Liver (tissue), 9 donors: Measurements from ENCODE around the gene USP47. TPM values are rescaled to one million over a fixed set of nuclear protein-coding genes. Genes with fewer than 3 reads are reported as not detected.

Experiments
- DNase-seq: peaks from one replicate; pipeline ENCODE4 v3.0.0-alpha.2; 2017; ENCODE audit warnings: low spot score
- H3K27ac ChIP-seq, 2 donors: one replicate each; pipeline ENCODE4 v1.7.0; 2013; ENCODE audit warnings: inconsistent platforms in 2 of 2, low read length in 2 of 2, control low read depth in 1 of 2, low read depth in 1 of 2, mild to moderate bottlenecking in 1 of 2
- H3K27me3 ChIP-seq, 4 donors: one replicate each; pipeline versions ENCODE4 v1.6.1 to v1.7.0; 2013; ENCODE audit warnings: low read length in 3 of 4, inconsistent platforms in 1 of 4, mild to moderate bottlenecking in 1 of 4, moderate library complexity in 1 of 4; ENCODE audit not compliant: control insufficient read depth in 4 of 4, insufficient read depth in 4 of 4
- H3K36me3 ChIP-seq, 4 donors: one replicate each; pipeline versions ENCODE4 v1.6.1 to v1.7.0; 2013; ENCODE audit warnings: low read length in 3 of 4, mild to moderate bottlenecking in 3 of 4, low read depth in 1 of 4, moderate library complexity in 1 of 4; ENCODE audit not compliant: control insufficient read depth in 4 of 4, insufficient read depth in 3 of 4
- H3K4me1 ChIP-seq, 4 donors: one replicate each; pipeline versions ENCODE4 v1.6.1 to v1.7.0; 2013; ENCODE audit warnings: low read length in 3 of 4, mild to moderate bottlenecking in 3 of 4, moderate library complexity in 1 of 4; ENCODE audit not compliant: control insufficient read depth in 4 of 4, insufficient read depth in 4 of 4
- H3K4me3 ChIP-seq, 3 donors: one replicate each; pipeline versions ENCODE4 v1.6.1 to v1.7.0; 2013; ENCODE audit warnings: low read length in 3 of 3, control low read depth in 1 of 3, low read depth in 1 of 3, mild to moderate bottlenecking in 1 of 3
- H3K9ac ChIP-seq, 2 donors: one replicate each; pipeline ENCODE4 v1.7.0; 2013; ENCODE audit warnings: low read length in 2 of 2, mild to moderate bottlenecking in 2 of 2, moderate library complexity in 2 of 2, control low read depth in 1 of 2, low read depth in 1 of 2
- H3K9me3 ChIP-seq, 4 donors: one replicate each; pipeline versions ENCODE4 v1.6.1 to v1.7.0; 2013; ENCODE audit warnings: low read length in 3 of 4; ENCODE audit not compliant: control insufficient read depth in 4 of 4
- EGR1 ChIP-seq, 2 donors: IDR thresholded peaks; 2 replicates each; pipeline ENCODE4 v1.6.1; 2016 to 2018; ENCODE audit warnings: antibody characterized with exemption in 2 of 2, low read depth in 2 of 2
- FOXA1 ChIP-seq: IDR thresholded peaks from 2 replicates; pipeline ENCODE4 v1.6.1; 2016; ENCODE audit warnings: antibody characterized with exemption
- FOXA2 ChIP-seq: IDR thresholded peaks from 2 replicates; pipeline ENCODE4 v1.6.1; 2016; ENCODE audit warnings: antibody characterized with exemption
- GABPA ChIP-seq, 2 donors: IDR thresholded peaks in 1 of 2; conservative IDR thresholded peaks in 1 of 2; 2 replicates each; pipeline ENCODE4 v1.6.1; 2016; ENCODE audit warnings: antibody characterized with exemption in 2 of 2, mild to moderate bottlenecking in 1 of 2, moderate library complexity in 1 of 2
- HNF4A ChIP-seq, 2 donors: conservative IDR thresholded peaks; 2 replicates each; pipeline ENCODE4 v1.6.1; 2016; ENCODE audit warnings: antibody characterized with exemption in 2 of 2, mild to moderate bottlenecking in 2 of 2
- HNF4G ChIP-seq: IDR thresholded peaks from 2 replicates; pipeline ENCODE4 v1.6.1; 2016; ENCODE audit warnings: antibody characterized with exemption
- JUND ChIP-seq, 2 donors: IDR thresholded peaks; 2 replicates each; pipeline ENCODE4 v1.6.1; 2016; ENCODE audit warnings: antibody characterized with exemption in 2 of 2
- NR2F2 ChIP-seq: IDR thresholded peaks from 2 replicates; pipeline ENCODE4 v1.6.1; 2016; ENCODE audit warnings: antibody characterized with exemption
- RAD21 ChIP-seq, 2 donors: IDR thresholded peaks; 2 replicates each; pipeline ENCODE4 v1.6.1; 2016; ENCODE audit warnings: antibody characterized with exemption in 2 of 2, mild to moderate bottlenecking in 2 of 2
- RXRA ChIP-seq, 2 donors: IDR thresholded peaks; 2 replicates each; pipeline ENCODE4 v1.6.1; 2017 to 2018; ENCODE audit warnings: antibody characterized with exemption in 2 of 2, mild to moderate bottlenecking in 1 of 2
- SP1 ChIP-seq: IDR thresholded peaks from 2 replicates; pipeline ENCODE4 v1.6.1; 2018; ENCODE audit warnings: antibody characterized with exemption, mild to moderate bottlenecking
- TAF1 ChIP-seq: conservative IDR thresholded peaks from 2 replicates; pipeline ENCODE4 v1.6.1; 2016; ENCODE audit warnings: antibody characterized with exemption, mild to moderate bottlenecking
- YY1 ChIP-seq: IDR thresholded peaks from 2 replicates; pipeline ENCODE4 v1.6.1; 2016; ENCODE audit warnings: antibody characterized with exemption, mild to moderate bottlenecking
- WGBS: extraction: QIAGEN DNeasy Blood & Tissue Kit; methylation state at CpG from one replicate; pipeline ENCODE4 v1.1.7; 2013; 5-methylcytosine and 5-hydroxymethylcytosine counted together
- polyA plus RNA-seq, 2 donors: library from polyadenylated mRNA; stranded (reverse) in 1 of 2; unstranded in 1 of 2; fragments of 200-250 nt in 1 of 2; fragments of >200 nt in 1 of 2; fragmentation: Nextera tagmentation in 1 of 2; extraction: Ambion mirVana in 1 of 2; gene quantifications; one replicate each; pipeline versions ENCODE4 v1.2.1 to v1.2.3, GENCODE V29; 2013 to 2015
- total RNA-seq, 2 donors: library from RNA; depleted of rRNA; stranded (reverse); fragments of >200 nt; gene quantifications; one replicate each; pipeline ENCODE4 v1.2.3, GENCODE V29; 2014
- TF ChIP-seq, protein P1 (sequence below): IDR thresholded peaks from 2 replicates; pipeline ENCODE4 v1.6.1; 2016; ENCODE audit warnings: antibody characterized with exemption
- TF ChIP-seq, protein P2 (sequence below): IDR thresholded peaks from 2 replicates; pipeline ENCODE4 v1.6.1; 2016; ENCODE audit warnings: antibody characterized with exemption, mild to moderate bottlenecking
- TF ChIP-seq, protein P3 (sequence below): IDR thresholded peaks from 2 replicates; pipeline ENCODE4 v1.6.1; 2016; ENCODE audit warnings: antibody characterized with exemption
- TF ChIP-seq, protein P4 (sequence below): IDR thresholded peaks from 2 replicates; pipeline ENCODE4 v1.6.1; 2016; ENCODE audit warnings: antibody characterized with exemption
- donor health status: healthy.
- donor health status: healthy.
- donor health status: healthy.
- donor health status: healthy.
- donor health status: healthy.

USP47 gene
- total and polyA plus RNA-seq, 4 donors: 14.9 to 55.1 (median 32.2) TPM

DNA sequence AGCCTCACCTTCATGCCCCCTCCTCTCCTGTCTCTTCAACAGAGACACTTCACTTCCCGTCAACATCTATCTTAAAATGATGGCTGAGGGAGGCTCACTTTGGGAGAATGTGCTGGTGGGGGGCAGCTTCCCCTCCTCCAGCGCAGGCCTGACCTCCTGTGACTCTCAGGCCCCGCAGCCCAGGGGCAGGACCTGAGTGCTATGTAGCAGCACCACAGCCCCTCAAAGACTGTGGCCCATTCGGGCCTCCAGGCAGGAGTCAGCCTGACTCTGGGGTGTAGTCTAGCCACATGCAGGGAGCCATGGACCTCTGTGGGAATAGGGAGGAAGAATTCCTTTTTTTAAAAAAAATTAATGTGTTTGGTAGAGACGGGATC, 123.0 kb downstream of the USP47 start:
- TF ChIP-seq, protein P1, sequence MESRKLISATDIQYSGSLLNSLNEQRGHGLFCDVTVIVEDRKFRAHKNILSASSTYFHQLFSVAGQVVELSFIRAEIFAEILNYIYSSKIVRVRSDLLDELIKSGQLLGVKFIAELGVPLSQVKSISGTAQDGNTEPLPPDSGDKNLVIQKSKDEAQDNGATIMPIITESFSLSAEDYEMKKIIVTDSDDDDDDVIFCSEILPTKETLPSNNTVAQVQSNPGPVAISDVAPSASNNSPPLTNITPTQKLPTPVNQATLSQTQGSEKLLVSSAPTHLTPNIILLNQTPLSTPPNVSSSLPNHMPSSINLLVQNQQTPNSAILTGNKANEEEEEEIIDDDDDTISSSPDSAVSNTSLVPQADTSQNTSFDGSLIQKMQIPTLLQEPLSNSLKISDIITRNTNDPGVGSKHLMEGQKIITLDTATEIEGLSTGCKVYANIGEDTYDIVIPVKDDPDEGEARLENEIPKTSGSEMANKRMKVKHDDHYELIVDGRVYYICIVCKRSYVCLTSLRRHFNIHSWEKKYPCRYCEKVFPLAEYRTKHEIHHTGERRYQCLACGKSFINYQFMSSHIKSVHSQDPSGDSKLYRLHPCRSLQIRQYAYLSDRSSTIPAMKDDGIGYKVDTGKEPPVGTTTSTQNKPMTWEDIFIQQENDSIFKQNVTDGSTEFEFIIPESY: no peak
- TF ChIP-seq GABPA (IDR thresholded peaks at IDR 0.05 in 1 of 2, conservative IDR thresholded peaks at IDR 0.05 in 1 of 2) (no peak), TAF1 (no peak), RXRA (IDR thresholded peaks at IDR 0.05) (no peak), YY1 (no peak), FOXA2 (no peak), HNF4A (conservative IDR thresholded peaks at IDR 0.05) (no peak), RAD21 (IDR thresholded peaks at IDR 0.05) (no peak), HNF4G (no peak), JUND (IDR thresholded peaks at IDR 0.05) (no peak), EGR1 (IDR thresholded peaks at IDR 0.05; ENCODE audit: low read depth in 2 of 2) (no peak), NR2F2 (no peak), FOXA1 (no peak)
- TF ChIP-seq, protein P2, sequence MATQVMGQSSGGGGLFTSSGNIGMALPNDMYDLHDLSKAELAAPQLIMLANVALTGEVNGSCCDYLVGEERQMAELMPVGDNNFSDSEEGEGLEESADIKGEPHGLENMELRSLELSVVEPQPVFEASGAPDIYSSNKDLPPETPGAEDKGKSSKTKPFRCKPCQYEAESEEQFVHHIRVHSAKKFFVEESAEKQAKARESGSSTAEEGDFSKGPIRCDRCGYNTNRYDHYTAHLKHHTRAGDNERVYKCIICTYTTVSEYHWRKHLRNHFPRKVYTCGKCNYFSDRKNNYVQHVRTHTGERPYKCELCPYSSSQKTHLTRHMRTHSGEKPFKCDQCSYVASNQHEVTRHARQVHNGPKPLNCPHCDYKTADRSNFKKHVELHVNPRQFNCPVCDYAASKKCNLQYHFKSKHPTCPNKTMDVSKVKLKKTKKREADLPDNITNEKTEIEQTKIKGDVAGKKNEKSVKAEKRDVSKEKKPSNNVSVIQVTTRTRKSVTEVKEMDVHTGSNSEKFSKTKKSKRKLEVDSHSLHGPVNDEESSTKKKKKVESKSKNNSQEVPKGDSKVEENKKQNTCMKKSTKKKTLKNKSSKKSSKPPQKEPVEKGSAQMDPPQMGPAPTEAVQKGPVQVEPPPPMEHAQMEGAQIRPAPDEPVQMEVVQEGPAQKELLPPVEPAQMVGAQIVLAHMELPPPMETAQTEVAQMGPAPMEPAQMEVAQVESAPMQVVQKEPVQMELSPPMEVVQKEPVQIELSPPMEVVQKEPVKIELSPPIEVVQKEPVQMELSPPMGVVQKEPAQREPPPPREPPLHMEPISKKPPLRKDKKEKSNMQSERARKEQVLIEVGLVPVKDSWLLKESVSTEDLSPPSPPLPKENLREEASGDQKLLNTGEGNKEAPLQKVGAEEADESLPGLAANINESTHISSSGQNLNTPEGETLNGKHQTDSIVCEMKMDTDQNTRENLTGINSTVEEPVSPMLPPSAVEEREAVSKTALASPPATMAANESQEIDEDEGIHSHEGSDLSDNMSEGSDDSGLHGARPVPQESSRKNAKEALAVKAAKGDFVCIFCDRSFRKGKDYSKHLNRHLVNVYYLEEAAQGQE: no peak
- TF ChIP-seq, protein P3, sequence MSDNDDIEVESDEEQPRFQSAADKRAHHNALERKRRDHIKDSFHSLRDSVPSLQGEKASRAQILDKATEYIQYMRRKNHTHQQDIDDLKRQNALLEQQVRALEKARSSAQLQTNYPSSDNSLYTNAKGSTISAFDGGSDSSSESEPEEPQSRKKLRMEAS: no peak
- TF ChIP-seq, protein P4, sequence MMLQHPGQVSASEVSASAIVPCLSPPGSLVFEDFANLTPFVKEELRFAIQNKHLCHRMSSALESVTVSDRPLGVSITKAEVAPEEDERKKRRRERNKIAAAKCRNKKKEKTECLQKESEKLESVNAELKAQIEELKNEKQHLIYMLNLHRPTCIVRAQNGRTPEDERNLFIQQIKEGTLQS: no peak
- Histone ChIP-seq H3K9me3 (no peaks in the 10 kb centered on the region), H3K27ac (no peak overlapping the region), H3K9ac (no peak overlapping the region), H3K27me3 (no peaks in the 10 kb centered on the region), H3K36me3 (no peaks in the 10 kb centered on the region), H3K4me1 (peaks cover 2 to 30% (median 21%) of the 10 kb centered on the region in 4 donors), H3K4me3 (no peak overlapping the region)
- no peak for DNase-seq
- WGBS: 95% methylated on average over 5 of the region's 5 CpGs

DNA sequence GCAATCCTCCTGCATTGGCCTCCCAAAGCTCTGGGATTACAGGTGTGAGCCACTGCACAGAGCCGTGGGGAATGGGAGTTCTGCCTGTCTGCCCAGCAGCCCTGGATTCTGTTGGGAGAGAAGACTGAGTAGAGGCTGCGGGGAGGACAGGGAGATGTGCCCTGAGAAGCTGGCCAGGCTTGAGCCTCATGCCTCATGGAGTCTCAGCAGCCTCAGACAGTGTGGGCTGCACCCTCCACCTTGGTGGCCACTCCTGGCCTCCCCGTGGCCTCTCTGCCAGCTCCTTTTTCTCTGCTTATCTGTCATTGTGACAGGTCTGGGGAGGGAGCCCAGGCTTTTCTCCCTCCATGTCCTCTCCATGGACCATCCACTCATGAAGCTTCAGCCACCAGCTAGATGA, 123.4 kb downstream of the USP47 start:
- H3K9me3 ChIP-seq: no peaks in the 10 kb centered on the region
- no peaks in the 10 kb centered on the region for H3K27me3 ChIP-seq
- H3K9ac ChIP-seq: no peak overlapping the region
- H3K4me3 ChIP-seq: no peak overlapping the region
- H3K27ac ChIP-seq: no peak overlapping the region
- no peak for DNase-seq
- H3K4me1 ChIP-seq: peaks cover 2 to 30% (median 21%) of the 10 kb centered on the region in 4 donors
- TF ChIP-seq, protein P1: no peak
- no peak for TF ChIP-seq NR2F2
- TF ChIP-seq, protein P4: no peak
- TF ChIP-seq, protein P3: no peak
- TF ChIP-seq FOXA1: no peak
- TF ChIP-seq HNF4A (conservative IDR thresholded peaks at IDR 0.05): no peak
- TF ChIP-seq YY1: no peak
- TF ChIP-seq SP1: no peak
- TF ChIP-seq EGR1 (IDR thresholded peaks at IDR 0.05; ENCODE audit: low read depth in 2 of 2): no peak
- TF ChIP-seq FOXA2: no peak
- no peak for TF ChIP-seq RAD21 (IDR thresholded peaks at IDR 0.05)
- TF ChIP-seq, protein P2: no peak
- TF ChIP-seq RXRA (IDR thresholded peaks at IDR 0.05): no peak
- H3K36me3 ChIP-seq: no peaks in the 10 kb centered on the region
- 90% methylated on average over 3 of the region's 3 CpGs for WGBS
